Measurements from ENCODE around the gene GRID1. TPM values are rescaled to one million over a fixed set of nuclear protein-coding genes. Genes with fewer than 3 reads are reported as not detected.

GRID1 gene
- total RNA-seq, 1 experiment from 2014 or later, result not detected

GRCh38 chr10:86257683-86258082, 108.9 kb downstream of the GRID1 start:
- no peak overlapping the region for H3K27ac ChIP-seq (ENCODE audit: low read length)
- TF ChIP-seq CTCF (conservative IDR thresholded peaks at IDR 0.05; ENCODE audit: low read depth, low read length) (no peak), EZH2phosphoT487 (IDR thresholded peaks at IDR 0.05; ENCODE audit: borderline replicate concordance, low read length) (no peak), EZH2 (IDR thresholded peaks at IDR 0.05; ENCODE audit: low read length, unreplicated experiment) (no peak)
- DNase-seq (no peak), ATAC-seq (no peak)
- ChIA-PET POLR2A (ENCODE audit: unreplicated experiment) (no interaction called here), CTCF (no interaction called here)
- H3K36me3 ChIP-seq (ENCODE audit: low read depth, low read length), result no peaks in the 10 kb centered on the region
- intact Hi-C loops (cut with micrococcal nuclease), result no loop called here
- H3K4me3 ChIP-seq (ENCODE audit: low read length), result no peak overlapping the region
- H3F3A ChIP-seq (ENCODE audit: low read length, unreplicated experiment), result no peaks in the 10 kb centered on the region
- no peak overlapping the region for H3K9ac ChIP-seq (ENCODE audit: low read length)
- no peak overlapping the region for H2AFZ ChIP-seq (ENCODE audit: low read length)
- H3K4me2 ChIP-seq (ENCODE audit: low read length), result no peak overlapping the region
- no peaks in the 10 kb centered on the region for H3K79me2 ChIP-seq (ENCODE audit: low read length)
- H3K9me2 ChIP-seq (replicated peaks; ENCODE audit: low read length), result no peaks in the 10 kb centered on the region
- no TSS peak for BruUV-seq (replicated peaks)
- no peaks in the 10 kb centered on the region for H3K27me3 ChIP-seq (ENCODE audit: low read length)
- no peaks in the 10 kb centered on the region for H4K20me1 ChIP-seq (ENCODE audit: low read length)
- no peaks in the 10 kb centered on the region for H3K4me1 ChIP-seq (ENCODE audit: insufficient read depth, low read length)
- H3K9me3 ChIP-seq (ENCODE audit: low read length), result no peaks in the 10 kb centered on the region

- Histone ChIP-seq H3K27ac (ENCODE audit: low read length) (no peak overlapping the region), H3K9me2 (replicated peaks; ENCODE audit: low read length) (no peaks in the 10 kb centered on the region), H2AFZ (ENCODE audit: low read length) (no peak overlapping the region), H3K27me3 (ENCODE audit: low read length) (no peaks in the 10 kb centered on the region), H3K9me3 (ENCODE audit: low read length) (no peaks in the 10 kb centered on the region), H3F3A (ENCODE audit: low read length, unreplicated experiment) (no peaks in the 10 kb centered on the region), H3K9ac (ENCODE audit: low read length) (no peak overlapping the region), H3K4me1 (ENCODE audit: insufficient read depth, low read length) (no peaks in the 10 kb centered on the region), H4K20me1 (ENCODE audit: low read length) (no peaks in the 10 kb centered on the region), H3K4me2 (ENCODE audit: low read length) (no peak overlapping the region), H3K36me3 (ENCODE audit: low read depth, low read length) (no peaks in the 10 kb centered on the region), H3K79me2 (ENCODE audit: low read length) (no peaks in the 10 kb centered on the region), H3K4me3 (ENCODE audit: low read length) (no peak overlapping the region)
- ATAC-seq (no peak), DNase-seq (no peak)
- intact Hi-C loops (cut with micrococcal nuclease), result no loop called here
- CTCF ChIA-PET, result no interaction called here
- POLR2A ChIA-PET (ENCODE audit: unreplicated experiment), result no interaction called here
- TF ChIP-seq EZH2phosphoT487 (IDR thresholded peaks at IDR 0.05; ENCODE audit: borderline replicate concordance, low read length) (no peak), CTCF (conservative IDR thresholded peaks at IDR 0.05; ENCODE audit: low read depth, low read length) (no peak), EZH2 (IDR thresholded peaks at IDR 0.05; ENCODE audit: low read length, unreplicated experiment) (no peak)
- no TSS peak for BruUV-seq (replicated peaks)
Observed at GRCh38 chr10:86256690-86257315, 109.8 kb downstream of the GRID1 start.

- intact Hi-C loops (cut with micrococcal nuclease), result no loop called here
- no peaks in the 10 kb centered on the region for H3K9me2 ChIP-seq (replicated peaks; ENCODE audit: low read length)
- H2AFZ ChIP-seq (ENCODE audit: low read length), result no peak overlapping the region
- H3K79me2 ChIP-seq (ENCODE audit: low read length), result no peaks in the 10 kb centered on the region
- CTCF ChIA-PET, result no interaction called here
- H3K4me3 ChIP-seq (ENCODE audit: low read length), result no peak overlapping the region
- ATAC-seq, result no peak
- no peaks in the 10 kb centered on the region for H3K9me3 ChIP-seq (ENCODE audit: low read length)
- H3F3A ChIP-seq (ENCODE audit: low read length, unreplicated experiment), result no peaks in the 10 kb centered on the region
- TF ChIP-seq CTCF (conservative IDR thresholded peaks at IDR 0.05; ENCODE audit: low read depth, low read length), result no peak
- TF ChIP-seq EZH2phosphoT487 (IDR thresholded peaks at IDR 0.05; ENCODE audit: borderline replicate concordance, low read length), result no peak
- no peak for TF ChIP-seq EZH2 (IDR thresholded peaks at IDR 0.05; ENCODE audit: low read length, unreplicated experiment)
- no TSS peak for BruUV-seq (replicated peaks)
- POLR2A ChIA-PET (ENCODE audit: unreplicated experiment), result no interaction called here
- no peak overlapping the region for H3K27ac ChIP-seq (ENCODE audit: low read length)
- no peak for DNase-seq
- no peak overlapping the region for H3K4me2 ChIP-seq (ENCODE audit: low read length)
- H3K4me1 ChIP-seq (ENCODE audit: insufficient read depth, low read length), result no peaks in the 10 kb centered on the region
- no peaks in the 10 kb centered on the region for H3K36me3 ChIP-seq (ENCODE audit: low read depth, low read length)
- no peaks in the 10 kb centered on the region for H4K20me1 ChIP-seq (ENCODE audit: low read length)
- H3K9ac ChIP-seq (ENCODE audit: low read length), result no peak overlapping the region
- H3K27me3 ChIP-seq (ENCODE audit: low read length), result no peaks in the 10 kb centered on the region
Observed at GRCh38 chr10:86255405-86256251, 111.0 kb downstream of the GRID1 start.

All from PC-3 (cell line).